ENCODE data around the gene EYA2. TPM values are rescaled to one million over a fixed set of nuclear protein-coding genes. Genes with fewer than 3 reads are reported as not detected.
"Not testable (repeated sequence)": the region's sequence is repeated elsewhere in the genome, so short reads cannot be mapped to it uniquely, and the experiment has no call there.

Gene EYA2
- total RNA-seq, 1 experiment from 2014 or later = 0.25 TPM

GRCh38 chr20:47204008-47204849, 309.6 kb downstream of the EYA2 start:
- CTCF ChIA-PET = interaction anchor here (0.7 to 3.3 kb wide), 3 partner anchors 8 to 180 kb away, joined by 3 to 46 read pairs (median 12); no protein-coding TSS in a partner anchor
- Mint-ChIP-seq H3K4me1 (ENCODE audit: low read depth, unreplicated experiment) (peaks cover 52% of the 10 kb centered on the region), H3K27me3 (ENCODE audit: insufficient read depth, unreplicated experiment) (no peaks in the 10 kb centered on the region), H3K4me3 (ENCODE audit: unreplicated experiment) (peak overlapping the region; percentile 6), H3K36me3 (ENCODE audit: insufficient read depth, unreplicated experiment) (peaks cover 22% of the 10 kb centered on the region), H3K27ac (ENCODE audit: unreplicated experiment) (peak overlapping the region; percentile 79), H3K9me3 (ENCODE audit: unreplicated experiment) (no peaks in the 10 kb centered on the region)
- TF ChIP-seq CTCF (IDR thresholded peaks at IDR 0.05; ENCODE audit: insufficient read depth in 1 of 2, low read depth in 1 of 2, low read length in 1 of 2, severe bottlenecking in 1 of 2, unreplicated experiment in 1 of 2) = no peak
- Histone ChIP-seq H3K9me3 (no peaks in the 10 kb centered on the region), H3K36me3 (ENCODE audit: control insufficient read depth, insufficient read depth, low read length) (peaks cover 4% of the 10 kb centered on the region; the same call in 1 of the 2 replicates), H3K4me1 (peaks cover 33% of the 10 kb centered on the region), H3K27me3 (replicated peaks; ENCODE audit: control insufficient read depth, insufficient read depth, low read length) (no peaks in the 10 kb centered on the region), H3K4me3 (ENCODE audit: low read depth, low read length) (no peak overlapping the region)
- POLR2A ChIA-PET = no interaction called here
- no TSS peak for BruUV-seq (replicated peaks)
- intact Hi-C loops (cut with micrococcal nuclease; ENCODE audit: unreplicated experiment) = loop anchor here (2.0 kb wide), 1 partner anchor 17 kb away; no protein-coding TSS in a partner anchor
- peak; percentile 60 to 79 for DNase-seq

GRCh38 chr20:47204850-47205122, 310.1 kb downstream of the EYA2 start:
- H3K4me3 ChIP-seq (ENCODE audit: low read depth, low read length); H3K36me3 ChIP-seq (ENCODE audit: control insufficient read depth, insufficient read depth, low read length); H3K27me3 Mint-ChIP-seq (ENCODE audit: insufficient read depth, unreplicated experiment); BruUV-seq (replicated peaks); H3K9me3 ChIP-seq; H3K4me3 Mint-ChIP-seq (ENCODE audit: unreplicated experiment); DNase-seq; H3K9me3 Mint-ChIP-seq (ENCODE audit: unreplicated experiment); H3K27me3 ChIP-seq (replicated peaks; ENCODE audit: control insufficient read depth, insufficient read depth, low read length): not testable (repeated sequence)
- Mint-ChIP-seq H3K36me3 (ENCODE audit: insufficient read depth, unreplicated experiment) (peaks cover 19% of the 10 kb centered on the region), H3K27ac (ENCODE audit: unreplicated experiment) (peak overlapping the region; percentile 79), H3K4me1 (ENCODE audit: low read depth, unreplicated experiment) (peaks cover 49% of the 10 kb centered on the region)
- peaks cover 28% of the 10 kb centered on the region for H3K4me1 ChIP-seq
- ChIA-PET CTCF (interaction anchor here (0.7 to 3.3 kb wide), 5 partner anchors 8 to 179 kb away, joined by 3 to 46 read pairs (median 3); no protein-coding TSS in a partner anchor), POLR2A (interaction anchor here (0.6 kb wide), 1 partner anchor 15 kb away, joined by 4 read pairs; no protein-coding TSS in a partner anchor)
- intact Hi-C loops (cut with micrococcal nuclease; ENCODE audit: unreplicated experiment) = loop anchor here (2.0 kb wide), 1 partner anchor 16 kb away; no protein-coding TSS in a partner anchor

- Histone ChIP-seq H3K9me3 (no peaks in the 10 kb centered on the region), H3K27me3 (replicated peaks; ENCODE audit: control insufficient read depth, insufficient read depth, low read length) (no peaks in the 10 kb centered on the region), H3K4me3 (ENCODE audit: low read depth, low read length) (no peak overlapping the region), H3K36me3 (ENCODE audit: control insufficient read depth, insufficient read depth, low read length) (peaks cover 8% of the 10 kb centered on the region), H3K4me1 (peaks cover 22% of the 10 kb centered on the region)
- H3K4me3 Mint-ChIP-seq (ENCODE audit: unreplicated experiment) = no peak overlapping the region
- intact Hi-C loops (cut with micrococcal nuclease; ENCODE audit: unreplicated experiment) = loop anchor here (2.0 kb wide), 1 partner anchor 15 kb away; no protein-coding TSS in a partner anchor
- ChIA-PET POLR2A (no interaction called here), CTCF (interaction anchor here (0.7 to 3.3 kb wide), 13 partner anchors 9 to 458 kb away, joined by 3 to 46 read pairs (median 3); no protein-coding TSS in a partner anchor)
- no peaks in the 10 kb centered on the region for H3K27me3 Mint-ChIP-seq (ENCODE audit: insufficient read depth, unreplicated experiment)
- peak; percentile 80 to 87 for DNase-seq
- no TSS peak for BruUV-seq (replicated peaks)
- no peaks in the 10 kb centered on the region for H3K9me3 Mint-ChIP-seq (ENCODE audit: unreplicated experiment)
- H3K27ac Mint-ChIP-seq (ENCODE audit: unreplicated experiment) = peak overlapping the region; percentile 63
- H3K36me3 Mint-ChIP-seq (ENCODE audit: insufficient read depth, unreplicated experiment) = peaks cover 10% of the 10 kb centered on the region
- H3K4me1 Mint-ChIP-seq (ENCODE audit: low read depth, unreplicated experiment) = peaks cover 41% of the 10 kb centered on the region
- TF ChIP-seq CTCF (IDR thresholded peaks at IDR 0.05; ENCODE audit: insufficient read depth in 1 of 2, low read depth in 1 of 2, low read length in 1 of 2, severe bottlenecking in 1 of 2, unreplicated experiment in 1 of 2) = peak; percentile 81
These were observed 311.0 kb downstream of the EYA2 start for GRCh38 chr20:47205577-47206123.

- DNase-seq; H3K36me3 Mint-ChIP-seq (ENCODE audit: insufficient read depth, unreplicated experiment); H3K27me3 ChIP-seq (replicated peaks; ENCODE audit: control insufficient read depth, insufficient read depth, low read length); BruUV-seq (replicated peaks); H3K4me3 Mint-ChIP-seq (ENCODE audit: unreplicated experiment); intact Hi-C loops (cut with micrococcal nuclease; ENCODE audit: unreplicated experiment); H3K9me3 ChIP-seq; H3K27me3 Mint-ChIP-seq (ENCODE audit: insufficient read depth, unreplicated experiment); H3K36me3 ChIP-seq (ENCODE audit: control insufficient read depth, insufficient read depth, low read length); H3K9me3 Mint-ChIP-seq (ENCODE audit: unreplicated experiment); POLR2A ChIA-PET; H3K4me3 ChIP-seq (ENCODE audit: low read depth, low read length): not testable (repeated sequence)
- CTCF ChIA-PET = interaction anchor here (1.0 to 3.3 kb wide), 4 partner anchors 10 to 258 kb away, joined by 4 to 46 read pairs (median 8); no protein-coding TSS in a partner anchor
- peaks cover 13% of the 10 kb centered on the region for H3K4me1 ChIP-seq
- H3K27ac Mint-ChIP-seq (ENCODE audit: unreplicated experiment) = peak overlapping the region; percentile 10
- H3K4me1 Mint-ChIP-seq (ENCODE audit: low read depth, unreplicated experiment) = peaks cover 38% of the 10 kb centered on the region
These were observed 311.9 kb downstream of the EYA2 start for GRCh38 chr20:47206552-47206951.

All from Caco-2 (cell line).